ENCODE results near the gene TCF12.

The TCF12 gene

DNA sequence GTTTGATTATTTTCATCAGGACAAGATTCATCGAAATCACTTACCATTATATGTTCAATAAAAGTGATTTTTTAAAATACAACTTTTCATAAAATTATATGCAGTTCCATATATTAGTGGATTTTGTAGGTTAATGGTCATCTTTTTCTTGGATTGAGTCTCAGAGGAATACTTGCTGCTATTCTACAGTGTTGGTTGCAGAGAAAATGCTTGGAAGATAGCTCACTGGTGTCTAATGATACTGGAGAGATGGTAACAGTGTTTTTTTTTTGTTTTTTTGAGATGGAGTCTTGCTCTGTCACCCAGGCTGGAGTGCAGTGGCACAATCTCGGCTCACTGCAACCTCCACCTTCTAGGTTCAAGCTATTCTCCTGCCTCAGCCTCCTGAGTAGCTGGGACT lies 143.3 kb downstream of the TCF12 start:
- TF ChIP-seq, protein P1, sequence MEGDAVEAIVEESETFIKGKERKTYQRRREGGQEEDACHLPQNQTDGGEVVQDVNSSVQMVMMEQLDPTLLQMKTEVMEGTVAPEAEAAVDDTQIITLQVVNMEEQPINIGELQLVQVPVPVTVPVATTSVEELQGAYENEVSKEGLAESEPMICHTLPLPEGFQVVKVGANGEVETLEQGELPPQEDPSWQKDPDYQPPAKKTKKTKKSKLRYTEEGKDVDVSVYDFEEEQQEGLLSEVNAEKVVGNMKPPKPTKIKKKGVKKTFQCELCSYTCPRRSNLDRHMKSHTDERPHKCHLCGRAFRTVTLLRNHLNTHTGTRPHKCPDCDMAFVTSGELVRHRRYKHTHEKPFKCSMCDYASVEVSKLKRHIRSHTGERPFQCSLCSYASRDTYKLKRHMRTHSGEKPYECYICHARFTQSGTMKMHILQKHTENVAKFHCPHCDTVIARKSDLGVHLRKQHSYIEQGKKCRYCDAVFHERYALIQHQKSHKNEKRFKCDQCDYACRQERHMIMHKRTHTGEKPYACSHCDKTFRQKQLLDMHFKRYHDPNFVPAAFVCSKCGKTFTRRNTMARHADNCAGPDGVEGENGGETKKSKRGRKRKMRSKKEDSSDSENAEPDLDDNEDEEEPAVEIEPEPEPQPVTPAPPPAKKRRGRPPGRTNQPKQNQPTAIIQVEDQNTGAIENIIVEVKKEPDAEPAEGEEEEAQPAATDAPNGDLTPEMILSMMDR (conservative IDR thresholded peaks at IDR 0.05; ENCODE audit: low read length), result no peak
- no peak for DNase-seq (ENCODE audit: low read depth)
- no peak overlapping the region for H3K4me3 ChIP-seq (ENCODE audit: low read length)

DNA sequence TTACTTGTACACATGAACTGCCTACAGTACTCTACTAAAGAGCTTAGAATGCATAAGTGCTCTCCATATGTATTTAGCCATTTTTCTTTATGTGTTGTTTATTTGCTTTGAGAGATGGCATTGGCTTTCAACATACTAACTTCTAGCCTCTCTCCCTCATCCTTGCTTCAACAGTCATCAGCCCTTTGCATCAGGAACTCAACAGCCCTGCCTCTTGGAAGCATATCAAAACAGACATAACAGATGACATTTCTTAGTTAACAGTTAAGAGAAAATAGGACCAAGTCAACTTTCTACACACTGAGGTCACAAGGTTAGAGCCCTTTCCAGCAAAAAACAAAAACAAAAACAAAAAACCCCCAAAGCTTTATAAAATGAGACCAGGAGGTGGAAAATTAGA lies 145.6 kb downstream of the TCF12 start:
- H3K4me3 ChIP-seq (ENCODE audit: low read length), result no peak overlapping the region
- DNase-seq (ENCODE audit: low read depth), result peak; percentile 24
- TF ChIP-seq, protein P1 (conservative IDR thresholded peaks at IDR 0.05; ENCODE audit: low read length), result no peak

DNA sequence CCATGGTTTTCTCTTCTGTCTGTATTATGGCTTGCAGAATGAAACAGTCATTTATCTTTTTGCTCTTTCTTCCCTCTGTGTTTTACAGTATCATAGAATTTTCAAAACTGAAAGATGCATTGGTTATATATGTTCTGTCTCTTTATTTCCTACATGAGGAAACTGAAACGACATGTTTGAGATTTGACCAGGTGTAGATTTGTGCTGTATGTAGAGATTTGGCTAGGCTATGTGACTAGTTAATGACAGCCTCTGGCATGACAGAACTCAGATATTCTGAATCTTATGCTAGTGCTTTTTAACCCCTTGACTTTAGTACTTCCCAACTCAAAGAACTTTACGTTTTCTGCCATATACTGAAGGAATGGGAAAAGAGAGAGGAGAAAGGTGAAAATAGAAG lies 151.0 kb downstream of the TCF12 start:
- no peak overlapping the region for H3K4me3 ChIP-seq (ENCODE audit: low read length)
- TF ChIP-seq, protein P1 (conservative IDR thresholded peaks at IDR 0.05; ENCODE audit: low read length), result no peak
- no peak for DNase-seq (ENCODE audit: low read depth)

DNA sequence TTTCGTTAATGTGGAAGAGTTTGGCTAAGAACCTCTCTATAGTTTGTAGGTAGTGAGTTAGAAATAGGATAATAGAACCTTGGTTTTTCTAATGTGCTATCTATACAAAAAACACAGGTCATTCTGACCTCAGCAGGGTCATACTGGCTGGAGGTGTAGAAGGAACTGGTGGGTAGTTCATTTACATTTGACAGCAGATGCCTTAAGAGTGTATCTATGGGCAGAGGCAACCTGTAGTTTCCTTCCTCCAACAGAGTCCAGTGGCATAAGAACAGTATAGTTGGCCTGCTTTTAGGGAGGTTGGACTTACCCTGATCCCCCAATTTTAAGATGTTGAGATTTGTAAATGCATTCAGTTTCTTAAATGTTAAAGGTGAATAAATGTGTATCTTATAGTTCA lies 152.2 kb downstream of the TCF12 start:
- TF ChIP-seq, protein P1 (conservative IDR thresholded peaks at IDR 0.05; ENCODE audit: low read length), result no peak
- DNase-seq (ENCODE audit: low read depth), result no peak
- H3K4me3 ChIP-seq (ENCODE audit: low read length), result no peak overlapping the region

DNA sequence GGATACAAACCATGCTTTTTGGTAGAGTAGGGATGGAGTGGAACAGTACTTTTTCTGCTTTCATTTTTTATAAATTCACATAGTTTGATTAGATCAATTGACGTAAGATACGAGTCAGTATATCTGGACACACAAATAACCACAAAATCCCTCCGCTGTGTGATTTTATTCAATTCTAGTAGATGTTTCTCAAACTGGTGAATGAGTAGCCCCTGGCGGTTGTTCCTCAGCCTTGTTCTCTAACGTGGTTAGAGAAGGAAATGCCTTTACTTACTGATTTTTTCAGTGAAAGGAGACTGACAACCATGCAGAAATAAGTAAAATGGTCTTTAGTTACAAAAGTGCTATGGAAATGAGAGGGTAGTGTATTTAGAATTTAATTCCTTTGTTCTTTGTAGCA lies 161.0 kb downstream of the TCF12 start:
- TF ChIP-seq, protein P1 (conservative IDR thresholded peaks at IDR 0.05; ENCODE audit: low read length), result no peak
- no peak overlapping the region for H3K4me3 ChIP-seq (ENCODE audit: low read length)
- DNase-seq (ENCODE audit: low read depth), result no peak

DNA sequence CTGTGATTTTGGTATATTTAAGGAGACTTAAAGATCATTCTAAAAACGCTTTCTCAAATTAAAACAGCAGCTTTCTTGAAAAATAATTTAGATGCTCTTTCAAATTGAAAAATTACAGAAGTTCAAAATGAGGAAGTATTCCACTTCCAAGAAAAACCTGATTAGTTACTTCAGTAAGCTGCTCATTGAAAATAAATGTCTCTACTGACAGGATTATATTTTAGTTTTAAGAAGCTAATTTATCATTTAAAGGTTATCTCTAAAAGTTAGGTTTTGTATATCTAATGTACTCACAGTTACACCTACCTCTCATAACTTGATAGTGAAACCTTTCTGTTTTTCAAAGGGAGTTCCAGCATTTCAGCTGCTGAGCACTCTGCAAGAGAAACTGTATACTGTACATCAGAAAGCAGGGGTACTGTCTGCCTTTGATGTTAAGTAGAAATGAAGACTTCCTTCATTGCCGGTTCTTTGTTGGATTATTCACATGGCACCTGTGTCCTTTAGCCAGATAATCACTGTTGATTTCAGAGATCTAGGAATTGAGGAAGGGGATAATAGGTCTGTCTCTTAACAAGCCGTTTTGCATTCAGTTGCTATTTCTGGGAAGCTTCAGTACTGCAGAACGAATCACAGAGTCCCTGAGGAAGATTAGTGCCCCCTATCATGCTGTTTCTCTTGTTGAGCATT lies 161.6 kb downstream of the TCF12 start:
- no peak for DNase-seq (ENCODE audit: low read depth)
- TF ChIP-seq, protein P1 (conservative IDR thresholded peaks at IDR 0.05; ENCODE audit: low read length), result no peak

DNA sequence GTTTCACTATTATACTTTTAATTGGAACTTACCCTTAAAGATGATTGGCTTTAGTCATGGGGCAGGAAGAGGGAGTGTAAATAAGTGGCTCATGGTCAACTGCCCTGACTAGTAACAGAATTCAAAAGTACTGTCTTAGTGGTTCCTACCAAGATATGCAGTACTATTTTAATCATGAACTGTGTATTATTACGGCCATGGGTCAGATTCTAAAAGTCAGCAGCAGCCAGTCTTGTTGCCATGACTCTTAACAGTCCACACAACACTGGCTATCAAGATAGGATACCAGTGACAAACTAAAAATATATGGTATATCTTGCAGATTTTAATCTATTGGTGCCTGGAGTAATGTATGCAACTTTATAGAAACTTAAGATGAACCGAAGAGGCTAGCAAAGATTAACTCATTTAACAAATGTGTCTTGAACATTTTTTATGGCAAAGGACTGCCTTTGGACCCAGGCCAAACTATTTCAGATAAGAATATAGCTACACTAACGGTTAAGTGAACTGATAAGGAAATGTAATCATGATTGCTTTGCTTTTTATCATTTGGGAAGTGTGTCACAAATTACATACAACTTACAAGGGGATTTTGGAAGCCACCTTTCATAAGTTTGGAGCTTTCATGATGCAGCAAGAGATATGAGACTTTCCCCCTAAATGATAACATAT lies 163.7 kb downstream of the TCF12 start:
- no peak for DNase-seq (ENCODE audit: low read depth)
- TF ChIP-seq, protein P1 (conservative IDR thresholded peaks at IDR 0.05; ENCODE audit: low read length), result no peak
- no peak overlapping the region for H3K4me3 ChIP-seq (ENCODE audit: low read length)

More for the DNA sequence above, 161.6 kb downstream of the TCF12 start:
- H3K4me3 ChIP-seq (ENCODE audit: low read length), result no peak overlapping the region
